GM18873 (cell line): ENCODE measurements around the gene ZNF354C.
"Not testable (repeated sequence)": the region's sequence is repeated elsewhere in the genome, so short reads cannot be mapped to it uniquely, and the experiment has no call there.

ENCODE experiments used
- ATAC-seq: cut with Tn5 transposase; IDR thresholded peaks from one replicate; pipeline ENCODE4 v1.9.1; 2021; ENCODE audit warnings: mild to moderate bottlenecking, moderate library complexity, moderate number of reproducible peaks; ENCODE audit not compliant: unreplicated experiment, low FRiP score

Gene ZNF354C

GRCh38 chr5:179060116-179061008 is at the start of gene ZNF354C:
TSS of gene ZNF354C (plus strand) at chr5:179060373. CDS start at chr5:179062069, 1,696 bp downstream.
- peak; percentile 76 for ATAC-seq

- ATAC-seq = peak; percentile 80
Observed at GRCh38 chr5:179023528-179024189, 36.5 kb upstream of the ZNF354C start, which contains the start of gene ZNF879. TSS of gene ZNF879 (plus strand) at chr5:179023804. CDS start at chr5:179025005, 1,201 bp downstream.

- ATAC-seq = no peak
Observed at GRCh38 chr5:179033004-179033580, 27.1 kb upstream of the ZNF354C start.

- no peak for ATAC-seq
Observed at GRCh38 chr5:179044765-179045164, 15.4 kb upstream of the ZNF354C start.

GRCh38 chr5:179051784-179052183 is 8.4 kb upstream of the ZNF354C start:
- no peak for ATAC-seq

- ATAC-seq = no peak
Observed at GRCh38 chr5:179054036-179054785, 6.0 kb upstream of the ZNF354C start.

- no peak for ATAC-seq
Observed at GRCh38 chr5:179054876-179055275, 5.3 kb upstream of the ZNF354C start.

- no peak for ATAC-seq
Observed at GRCh38 chr5:179055436-179055835, 4.7 kb upstream of the ZNF354C start.

GRCh38 chr5:179055841-179056240 is 4.3 kb upstream of the ZNF354C start:
- no peak for ATAC-seq

GRCh38 chr5:179061025-179061424 is 852 bp downstream of the ZNF354C start:
- ATAC-seq = no peak

GRCh38 chr5:179065703-179066102 is 5.5 kb downstream of the ZNF354C start:
- ATAC-seq = no peak

GRCh38 chr5:179079165-179079987 is 19.2 kb downstream of the ZNF354C start:
- no peak for ATAC-seq

- no peak for ATAC-seq
Observed at GRCh38 chr5:179080724-179081123, 20.6 kb downstream of the ZNF354C start.

GRCh38 chr5:179089502-179089901 is 29.3 kb downstream of the ZNF354C start:
- no peak for ATAC-seq

- not testable (repeated sequence) for ATAC-seq
Observed at GRCh38 chr5:179101282-179101681, 41.1 kb downstream of the ZNF354C start.

GRCh38 chr5:179110528-179110927 is 50.4 kb downstream of the ZNF354C start:
- no peak for ATAC-seq

- no peak for ATAC-seq
Observed at GRCh38 chr5:179111267-179112207, 51.4 kb downstream of the ZNF354C start.

GRCh38 chr5:179112469-179113142 is 52.4 kb downstream of the ZNF354C start:
- no peak for ATAC-seq
